Activated CD8-positive, alpha-beta memory T cell treated with anti-CD3 and anti-CD28 coated beads, Interleukin-2, amount 50 U/mL, for 48 hours (primary cell): ENCODE data around the gene MACROD2.

Experiments used
- DNase-seq: peaks from one replicate; pipeline ENCODE4 v3.0.0-alpha.2; 2020

Gene MACROD2

GRCh38 chr20:14685183-14685582 lies 689.9 kb downstream of the MACROD2 start:
- no peak for DNase-seq

GRCh38 chr20:14687313-14687712 lies 692.0 kb downstream of the MACROD2 start:
- no peak for DNase-seq

DNA sequence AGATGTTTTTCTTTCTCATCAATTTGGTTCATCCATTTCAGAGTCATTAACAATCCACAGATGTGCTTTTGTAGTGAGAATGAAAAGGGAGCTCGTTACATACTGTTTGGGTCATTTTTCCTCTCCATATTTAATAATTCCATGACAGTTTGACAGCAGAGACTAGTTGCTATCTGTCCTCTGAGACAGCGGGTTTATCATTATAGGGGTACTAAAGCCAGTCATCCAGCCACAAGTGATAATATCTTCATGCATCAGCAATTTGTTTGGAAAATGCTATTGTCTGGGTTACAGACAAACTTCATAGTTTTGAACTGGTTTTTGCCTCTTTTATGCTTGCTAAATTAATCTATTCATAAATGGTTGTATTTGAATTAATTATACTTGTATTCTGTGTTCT lies 692.7 kb downstream of the MACROD2 start:
- DNase-seq, result no peak

- DNase-seq, result no peak
Measured at GRCh38 chr20:14691994-14692393, 696.7 kb downstream of the MACROD2 start.

DNA sequence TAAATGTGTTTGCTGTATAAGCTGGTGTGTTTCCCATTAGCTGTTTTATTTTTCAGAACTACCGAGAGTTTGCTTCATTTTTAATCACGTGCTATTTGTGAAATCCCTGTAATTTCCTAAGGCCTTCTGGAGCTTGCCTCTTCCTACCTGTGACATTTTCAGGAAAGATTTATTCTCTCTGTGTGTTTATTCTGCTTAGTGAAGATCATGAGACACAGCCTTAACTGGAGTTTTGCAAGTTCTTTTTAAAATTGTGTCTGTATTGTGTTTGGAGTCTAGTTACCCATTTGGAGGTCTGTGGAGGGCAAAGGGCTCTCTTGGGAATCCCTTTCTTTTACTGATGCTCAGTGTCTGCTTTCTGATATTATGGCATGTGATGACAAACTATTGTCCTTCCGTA lies 701.2 kb downstream of the MACROD2 start:
- no peak for DNase-seq

- no peak for DNase-seq
Measured at GRCh38 chr20:14696937-14697336, 701.6 kb downstream of the MACROD2 start.

- DNase-seq, result no peak
Measured at GRCh38 chr20:14698125-14698524, 702.8 kb downstream of the MACROD2 start.

DNA sequence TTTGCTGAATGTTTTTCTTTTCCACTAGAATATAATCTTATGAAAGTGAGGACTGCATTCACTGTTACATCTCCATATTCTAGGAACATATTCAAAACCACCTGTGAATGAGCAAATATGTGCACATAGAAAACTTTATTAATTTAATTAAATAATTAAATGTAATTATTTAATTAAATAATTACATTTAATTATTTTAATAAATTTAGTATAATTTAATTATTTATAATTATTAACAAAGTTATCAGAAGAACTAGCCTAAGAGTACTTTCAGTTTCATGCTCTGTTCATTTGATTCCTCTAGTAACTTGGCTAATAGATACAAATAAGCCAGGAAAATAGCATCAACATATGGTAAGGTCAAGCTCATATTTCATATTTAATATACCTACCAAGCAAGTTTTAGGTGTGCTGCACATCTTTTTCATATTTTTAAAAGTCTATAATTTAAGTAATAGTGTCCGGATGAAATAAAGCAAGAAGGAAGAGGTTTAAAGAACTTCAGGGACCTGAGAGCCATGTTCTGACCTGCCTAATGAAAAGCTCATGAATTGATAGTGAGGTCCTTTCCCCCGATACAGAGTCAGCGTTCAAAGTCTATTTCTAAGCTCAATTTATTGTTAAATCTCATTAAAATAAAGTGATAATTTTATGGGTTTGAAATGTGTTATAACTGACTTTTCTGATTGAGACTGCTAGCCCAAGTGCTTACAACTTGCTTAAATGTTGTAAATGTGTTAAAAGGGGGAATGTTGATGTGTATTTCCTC lies 703.5 kb downstream of the MACROD2 start:
- DNase-seq, result no peak

GRCh38 chr20:14700639-14700960 lies 705.3 kb downstream of the MACROD2 start:
- no peak for DNase-seq

GRCh38 chr20:14701326-14701725 lies 706.0 kb downstream of the MACROD2 start:
- no peak for DNase-seq

DNA sequence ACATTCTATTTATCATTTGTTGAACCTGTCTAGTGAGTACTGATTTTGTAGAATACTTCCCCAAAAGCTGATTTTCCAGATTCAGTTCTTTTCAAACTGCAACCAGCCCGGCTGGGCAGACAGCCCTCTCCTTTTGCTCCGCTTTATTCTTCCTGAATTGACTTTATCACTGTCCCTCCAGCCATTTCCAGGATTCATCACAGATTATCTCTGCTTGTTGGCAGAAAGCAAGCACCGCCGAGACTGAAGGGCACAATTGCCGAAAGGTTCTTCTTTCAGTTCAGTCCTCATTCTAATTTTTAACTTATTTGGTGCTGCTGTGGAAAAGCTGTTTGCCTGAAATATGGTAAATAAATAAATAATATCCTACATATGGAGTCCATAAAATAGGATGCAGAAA lies 711.2 kb downstream of the MACROD2 start:
- DNase-seq, result no peak

DNA sequence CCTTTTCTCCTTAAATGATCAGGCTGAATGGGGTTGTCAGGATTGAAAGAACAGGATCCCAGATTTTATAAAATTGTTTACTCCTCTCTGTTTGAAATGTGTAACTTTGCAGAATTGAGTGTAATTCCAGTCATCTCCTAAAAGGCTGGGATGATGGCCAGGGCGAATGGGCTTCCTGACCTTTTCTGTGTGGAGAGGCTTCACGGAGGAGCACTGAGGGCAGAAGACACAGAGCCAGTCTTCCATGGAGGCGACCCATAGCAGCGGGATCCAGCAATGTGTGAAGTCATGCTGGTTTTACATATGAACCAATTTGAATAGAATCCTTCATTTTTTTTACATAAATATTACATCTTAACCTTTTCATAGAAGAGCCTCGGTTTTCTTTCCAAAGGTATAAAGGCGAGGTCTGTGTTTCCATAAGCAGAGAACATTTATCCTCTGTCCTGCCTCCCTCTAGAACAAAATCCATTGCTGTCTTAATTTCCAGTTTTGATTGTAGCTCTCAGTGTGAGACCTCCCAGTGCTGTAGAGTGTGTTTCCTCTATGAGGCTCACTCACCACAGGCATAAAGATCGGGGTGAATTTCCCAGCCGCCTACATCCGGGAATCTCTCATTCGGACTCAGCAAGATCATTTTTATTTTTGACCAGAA lies 711.8 kb downstream of the MACROD2 start:
- no peak for DNase-seq

GRCh38 chr20:14707865-14708596 lies 712.7 kb downstream of the MACROD2 start:
- DNase-seq, result no peak

- DNase-seq, result no peak
Measured at GRCh38 chr20:14709439-14709838, 714.1 kb downstream of the MACROD2 start.

DNA sequence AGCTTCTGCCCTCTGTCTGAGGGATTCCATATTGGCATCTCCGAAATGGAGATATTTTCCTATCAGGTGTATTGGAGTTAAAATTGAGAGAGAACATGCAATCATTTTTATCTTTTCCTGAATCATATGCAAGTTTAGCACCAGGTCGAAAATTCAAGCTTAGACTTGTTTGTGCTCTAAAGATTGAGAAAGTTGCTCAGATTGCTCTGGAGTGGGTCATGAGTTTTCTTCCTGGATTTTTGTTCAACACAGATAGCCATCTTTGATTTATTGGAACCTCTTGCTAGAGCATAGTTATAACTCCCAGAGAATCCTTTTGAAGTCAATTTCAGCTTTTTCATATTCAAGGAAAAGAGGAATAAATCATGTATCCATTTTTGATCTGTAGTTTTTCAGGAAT lies 715.6 kb downstream of the MACROD2 start:
- no peak for DNase-seq

DNA sequence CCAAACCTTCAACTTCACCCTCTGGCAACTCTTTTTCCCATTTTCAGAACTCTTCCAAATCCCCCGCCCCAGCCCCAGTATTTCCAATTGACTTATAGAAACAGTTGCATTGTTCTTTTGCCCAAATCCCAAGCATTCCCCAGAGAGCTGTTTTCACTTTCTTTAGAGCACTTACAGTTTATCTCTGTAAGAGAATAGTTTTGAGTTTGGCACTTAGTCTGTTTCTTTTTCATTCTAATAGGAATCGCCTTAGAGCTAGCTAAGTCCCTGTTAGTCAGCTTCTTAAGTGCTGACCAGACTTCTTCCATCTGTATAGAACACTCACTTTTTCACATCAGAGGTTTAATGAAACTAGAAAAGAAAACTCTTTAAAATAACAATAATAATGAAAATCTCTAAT lies 716.3 kb downstream of the MACROD2 start:
- DNase-seq, result no peak

GRCh38 chr20:14712302-14712739 lies 717.0 kb downstream of the MACROD2 start:
- no peak for DNase-seq

GRCh38 chr20:14715400-14715799 lies 720.1 kb downstream of the MACROD2 start:
- DNase-seq, result no peak

GRCh38 chr20:14716351-14716801 lies 721.1 kb downstream of the MACROD2 start:
- DNase-seq, result no peak

DNA sequence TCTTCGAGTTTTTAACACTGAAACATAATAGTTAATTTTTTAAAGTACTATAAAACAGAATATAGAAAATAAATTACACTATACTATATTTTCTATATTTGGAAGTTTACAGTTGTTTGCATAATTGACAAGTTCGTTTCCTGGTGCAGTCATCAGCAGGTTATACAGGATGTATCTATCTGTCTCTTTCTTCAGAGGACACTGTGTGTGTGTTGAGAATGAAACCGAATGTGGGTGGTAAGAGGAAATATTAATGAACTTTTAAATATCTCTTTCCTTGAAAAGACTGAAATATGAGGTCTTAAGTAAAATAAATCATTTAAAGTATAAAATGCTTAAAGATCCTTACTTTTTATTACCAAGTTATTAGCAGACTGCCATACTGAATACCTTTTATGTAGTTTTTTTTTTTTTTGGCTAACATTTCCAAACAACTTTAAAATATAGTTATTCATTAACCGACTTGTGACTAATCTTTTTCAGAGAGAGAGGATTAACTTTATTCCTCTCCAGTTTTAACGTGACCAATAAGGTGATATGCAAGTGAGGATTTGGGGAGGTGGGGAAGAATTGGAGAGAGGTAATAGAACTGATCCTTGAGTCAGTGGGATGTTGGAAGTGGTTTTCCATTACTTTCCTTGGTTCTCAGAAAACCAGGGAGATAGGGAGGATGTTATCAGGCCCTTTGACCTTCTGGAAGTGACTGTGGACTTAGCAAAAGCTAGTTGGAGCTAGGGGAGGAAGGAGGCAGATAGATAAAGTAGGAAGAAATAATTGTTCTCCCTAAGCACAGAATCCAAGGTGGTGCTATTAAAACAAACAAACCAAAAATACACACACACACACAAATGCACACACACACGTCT lies 722.1 kb downstream of the MACROD2 start:
- no peak for DNase-seq

DNA sequence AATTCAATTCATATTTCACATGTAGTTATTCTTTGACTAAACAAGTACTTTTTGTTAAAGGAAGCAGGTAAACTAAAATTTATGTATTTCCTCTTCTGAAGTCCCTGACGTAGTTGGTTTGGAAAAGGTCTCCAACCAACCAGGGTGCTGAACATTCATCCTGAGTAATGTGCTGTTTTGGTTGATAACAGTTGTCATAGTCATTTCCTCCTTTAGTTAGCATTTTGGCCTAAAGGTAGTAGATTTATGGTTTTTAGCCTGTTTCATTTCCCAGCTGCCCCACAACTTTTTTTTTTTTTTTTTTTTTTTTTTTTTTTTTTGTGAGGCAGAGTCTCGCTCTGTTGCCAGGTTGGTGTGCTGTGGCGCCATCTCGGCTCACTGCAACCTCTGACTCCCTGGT lies 724.9 kb downstream of the MACROD2 start:
- no peak for DNase-seq

DNA sequence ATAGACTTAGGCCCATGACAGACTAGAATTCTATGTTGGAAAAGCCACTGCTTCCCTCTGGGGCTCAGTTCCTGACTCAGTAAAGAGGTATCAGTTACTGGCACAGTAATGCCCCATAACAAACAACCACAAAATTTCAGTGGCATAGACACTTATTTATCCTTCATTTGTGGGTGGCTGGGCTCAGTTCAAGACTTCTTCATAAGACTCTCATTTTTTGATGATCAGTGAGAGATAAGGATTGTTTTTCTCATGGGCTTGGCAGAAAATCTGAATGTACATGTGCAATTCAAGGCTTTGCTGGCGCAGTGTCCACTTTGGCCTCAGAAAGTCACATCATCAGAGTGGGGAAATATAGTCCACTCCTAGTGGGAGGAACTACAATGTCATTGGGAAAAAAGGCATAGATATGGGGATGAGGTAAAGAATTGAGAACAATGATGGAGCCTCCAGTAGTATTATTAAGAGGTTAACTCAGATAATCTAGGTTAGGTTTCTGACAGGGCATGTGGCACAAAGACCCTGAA lies 726.7 kb downstream of the MACROD2 start:
- no peak for DNase-seq

DNA sequence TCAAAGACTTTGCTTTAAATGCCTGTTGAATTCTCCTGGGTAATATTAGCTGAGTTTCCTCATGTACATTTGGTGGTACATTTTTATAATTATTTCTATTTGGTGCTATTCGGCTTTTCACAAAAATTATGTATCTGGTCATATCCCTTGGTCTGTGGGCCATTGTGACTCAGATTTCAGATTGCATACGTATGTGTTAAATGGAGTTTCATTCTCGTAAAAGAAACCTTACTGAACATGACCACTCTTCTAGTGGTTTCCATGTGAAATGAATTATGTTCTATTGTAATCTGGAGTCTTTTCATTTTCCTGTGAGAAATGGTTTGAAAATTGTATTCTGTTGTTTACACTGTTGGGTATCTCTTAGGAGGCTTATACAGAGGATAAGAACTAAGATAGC lies 728.3 kb downstream of the MACROD2 start:
- no peak for DNase-seq
